Activated T-cell treated with anti-CD3 and anti-CD28 coated beads for 24 hours (primary cell): ENCODE data around the gene SURF6.
"Not testable (repeated sequence)": the region's sequence is repeated elsewhere in the genome, so short reads cannot be mapped to it uniquely, and the experiment has no call there.

ENCODE experiments used
- DNase-seq: peaks from one replicate; pipeline ENCODE4 v3.0.0-alpha.2; 2020; ENCODE audit warnings: low read depth

SURF6 gene

DNA sequence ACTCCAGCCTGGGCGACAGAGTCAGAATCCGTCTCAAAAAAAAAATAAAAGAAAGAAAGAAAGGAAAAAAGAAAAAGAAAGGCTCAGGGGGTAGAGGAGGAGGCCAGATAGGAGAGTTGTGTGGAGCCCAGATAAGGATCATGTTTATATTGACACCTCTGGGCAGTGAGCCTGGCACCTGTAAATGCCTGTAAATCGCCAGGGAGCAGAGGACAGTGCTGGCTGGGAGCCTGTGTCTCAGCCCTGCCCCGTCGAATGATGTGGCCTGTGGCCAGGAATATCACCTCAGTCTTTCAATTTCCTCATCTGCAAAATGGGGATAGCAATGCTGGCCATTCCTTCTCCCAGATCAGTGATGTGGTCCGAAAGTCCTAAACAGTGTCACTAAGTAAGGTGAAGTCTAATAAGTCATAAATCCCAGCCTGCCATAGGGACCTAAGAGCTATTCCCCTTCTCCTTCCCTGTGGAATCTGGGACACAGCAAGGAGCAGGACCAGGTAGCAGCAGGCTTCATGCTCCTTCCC lies 50.7 kb downstream of the SURF6 start:
- DNase-seq, result no peak

DNA sequence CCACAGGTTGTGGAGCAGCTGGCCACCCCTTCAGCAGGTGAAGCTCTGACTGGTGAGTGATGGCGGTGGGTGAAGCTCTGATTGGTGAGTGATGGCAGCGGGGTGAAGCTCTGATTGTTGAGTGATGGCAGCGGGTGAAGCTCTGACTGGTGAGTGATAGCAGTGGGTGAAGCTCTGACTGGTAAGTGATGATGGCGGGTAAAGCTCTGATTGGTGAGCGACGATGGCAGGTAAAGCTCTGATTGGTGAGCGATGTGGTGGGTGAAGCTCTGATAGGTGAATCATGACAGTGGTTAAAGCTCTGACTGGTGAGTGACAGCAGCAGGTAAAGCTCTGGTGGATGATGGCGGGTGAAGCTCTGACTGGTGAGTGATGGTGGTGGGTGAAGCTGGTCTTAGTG lies 51.6 kb downstream of the SURF6 start:
- DNase-seq, result no peak

DNA sequence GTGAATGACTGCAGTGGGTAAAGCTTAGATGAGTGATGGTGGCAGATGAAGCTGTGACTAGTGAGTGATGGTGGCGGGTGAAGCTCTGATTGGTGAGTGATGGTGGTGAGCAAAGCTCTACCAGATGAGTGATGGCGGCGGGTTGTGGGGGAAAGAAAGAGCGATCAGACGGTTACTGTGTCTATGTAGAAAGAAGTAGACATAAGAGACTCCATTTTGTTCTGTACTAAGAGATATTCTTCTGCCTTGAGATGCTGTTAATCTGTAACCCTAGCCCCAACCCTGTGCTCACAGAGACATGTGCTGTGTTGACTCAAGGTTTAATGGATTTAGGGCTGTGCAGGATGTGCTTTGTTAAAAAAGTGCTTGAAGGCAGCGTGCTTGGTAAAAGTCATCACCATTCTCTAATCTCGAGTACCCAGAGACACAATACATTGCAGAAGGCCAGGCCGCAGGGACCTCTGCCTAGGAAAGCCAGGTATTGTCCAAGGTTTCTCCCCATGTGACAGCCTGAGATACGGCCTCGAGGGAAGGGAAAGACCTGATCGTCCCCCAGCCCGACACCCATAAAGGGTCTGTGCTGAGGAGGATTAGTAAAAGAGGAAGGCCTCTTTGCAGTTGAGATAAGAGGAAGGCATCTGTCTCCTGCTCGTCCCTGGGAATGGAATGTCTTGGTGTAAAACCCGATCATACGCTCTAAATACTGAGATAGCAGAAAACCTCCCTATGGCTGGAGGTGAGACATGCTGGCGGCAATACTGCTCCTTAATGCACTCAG lies 52.5 kb downstream of the SURF6 start:
- not testable (repeated sequence) for DNase-seq

DNA sequence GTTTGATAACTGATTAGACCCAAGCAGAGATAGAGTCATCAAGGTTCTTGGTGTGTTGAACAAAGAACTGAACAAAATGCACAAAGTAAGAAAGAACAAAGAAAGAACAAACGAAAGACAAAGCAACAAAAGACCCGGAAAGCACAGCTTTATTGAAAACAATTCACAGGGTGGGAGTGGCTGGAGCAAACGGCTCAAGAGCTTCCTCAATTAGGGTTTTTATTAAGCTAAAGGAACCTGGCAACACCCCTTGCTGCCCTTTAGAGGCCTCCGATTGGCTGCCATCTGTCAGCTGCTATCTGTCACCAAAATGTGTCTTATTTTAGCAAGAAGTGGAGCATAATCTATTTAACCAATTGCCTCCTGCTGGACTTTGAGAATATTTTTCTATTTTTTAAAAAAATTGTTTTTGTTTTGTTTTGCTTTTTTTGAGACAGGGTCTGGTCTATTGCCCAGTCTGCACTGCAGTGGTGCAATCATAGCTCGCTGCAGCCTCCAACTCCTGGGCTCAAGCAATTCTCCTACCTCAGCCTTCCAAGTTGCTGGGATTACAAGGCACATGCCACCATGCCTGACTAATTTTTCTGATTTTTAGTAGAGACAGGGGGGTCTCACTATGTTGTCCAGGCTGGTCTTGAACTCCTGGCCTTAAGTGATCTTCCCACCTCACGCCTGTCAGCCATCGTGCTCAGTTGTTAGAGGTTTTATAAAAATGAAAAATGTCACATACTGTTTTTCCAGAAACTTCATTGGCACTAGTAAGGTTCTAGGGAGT lies 53.3 kb downstream of the SURF6 start:
- DNase-seq, result no peak

DNA sequence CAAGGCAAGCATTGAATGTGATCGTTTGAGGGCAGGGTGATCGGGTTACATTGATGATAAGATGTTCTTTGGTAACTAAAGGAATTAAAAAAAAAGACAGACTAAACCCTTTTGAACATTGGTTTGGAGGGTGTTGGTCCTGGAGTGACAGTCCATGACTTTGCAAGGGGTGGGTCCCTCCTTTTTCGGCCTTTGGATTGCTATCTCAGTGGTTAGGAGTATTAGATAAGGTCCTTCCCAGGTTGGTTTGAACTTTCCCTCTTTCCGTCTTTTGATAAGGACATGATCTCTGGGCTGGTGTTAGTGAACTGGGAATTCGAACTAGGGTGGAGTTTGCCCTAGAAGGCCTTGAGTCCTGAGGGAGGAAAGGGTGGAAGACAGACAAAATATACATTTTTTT lies 55.6 kb downstream of the SURF6 start:
- no peak for DNase-seq
